Epithelial cell of esophagus (primary cell): Measurements from ENCODE around the gene GPR45.
A peak's percentile ranks its signal among the peaks of the same experiment; 100 is the strongest.

ENCODE experiments used
- DNase-seq: peaks from one replicate; pipeline ENCODE4 v3.0.0; 2010; ENCODE audit warnings: low read depth
- H3K4me3 ChIP-seq: 2 replicates; pipeline ENCODE4 v1.5.1; 2011; ENCODE audit warnings: mild to moderate bottlenecking, low read length, control low read depth
- CTCF ChIP-seq: IDR thresholded peaks from 2 replicates; pipeline ENCODE4 v1.5.1; 2011; ENCODE audit warnings: low read depth, mild to moderate bottlenecking, low read length, control low read depth, inconsistent platforms; ENCODE audit not compliant: insufficient read depth; ENCODE audit errors: missing control alignments

The GPR45 gene

GRCh38 chr2:105279126-105279525 lies 37.6 kb downstream of the GPR45 start:
- no peak for DNase-seq
- TF ChIP-seq CTCF = no peak

GRCh38 chr2:105280281-105280680 lies 38.7 kb downstream of the GPR45 start:
- no peak overlapping the region for H3K4me3 ChIP-seq
- TF ChIP-seq CTCF = no peak
- DNase-seq = no peak

More at GRCh38 chr2:105279126-105279525, 37.6 kb downstream of the GPR45 start:
- no peak overlapping the region for H3K4me3 ChIP-seq

- TF ChIP-seq CTCF = no peak
- DNase-seq = no peak
- no peak overlapping the region for H3K4me3 ChIP-seq
These were observed 42.0 kb downstream of the GPR45 start for GRCh38 chr2:105283532-105283931.

GRCh38 chr2:105287692-105288091 lies 46.1 kb downstream of the GPR45 start:
- H3K4me3 ChIP-seq = no peak overlapping the region
- DNase-seq = peak; percentile 70
- TF ChIP-seq CTCF = peak; percentile 67

- no peak for TF ChIP-seq CTCF
- no peak for DNase-seq
- no peak overlapping the region for H3K4me3 ChIP-seq
These were observed 46.6 kb downstream of the GPR45 start for GRCh38 chr2:105288133-105288532.

GRCh38 chr2:105290981-105291660 lies 49.6 kb downstream of the GPR45 start:
- no peak overlapping the region for H3K4me3 ChIP-seq
- peak; percentile 75 for DNase-seq
- no peak for TF ChIP-seq CTCF

- no peak overlapping the region for H3K4me3 ChIP-seq
- no peak for DNase-seq
- TF ChIP-seq CTCF = no peak
These were observed 50.4 kb downstream of the GPR45 start for GRCh38 chr2:105291981-105292380.
